WERI-Rb-1 (cell line): ENCODE measurements around the gene NFKBIA.

Experiments
- DNase-seq: peaks from one replicate; pipeline ENCODE4 v3.0.0-alpha.2; 2020
- H3K27ac ChIP-seq: fragments of 250-450 bp; sonication (Bioruptor Pico); 2 replicates; pipeline ENCODE4 v1.5.1; 2020; ENCODE audit warnings: mild to moderate bottlenecking, moderate library complexity
- H3K27me3 ChIP-seq: fragments of 250-450 bp; sonication (Bioruptor Pico); 2 replicates; pipeline ENCODE4 v1.5.1; 2021; ENCODE audit warnings: mild to moderate bottlenecking, low read depth, moderate library complexity; ENCODE audit not compliant: insufficient read depth, severe bottlenecking
- H3K36me3 ChIP-seq: fragments of 250-450 bp; sonication (Bioruptor Pico); 2 replicates; pipeline ENCODE4 v1.5.1; 2020; ENCODE audit warnings: mild to moderate bottlenecking, moderate library complexity
- H3K4me3 ChIP-seq: 2 replicates; pipeline ENCODE4 v1.5.1; 2011; ENCODE audit warnings: low read depth, mild to moderate bottlenecking, control low read depth, low read length
- H3K9me3 ChIP-seq: fragments of 250-450 bp; sonication (Bioruptor Pico); 2 replicates; pipeline ENCODE4 v1.5.1; 2021; ENCODE audit warnings: mild to moderate bottlenecking, moderate library complexity; ENCODE audit not compliant: severe bottlenecking
- TF ChIP-seq, protein P1 (sequence below): IDR thresholded peaks from 2 replicates; pipeline ENCODE4 v1.5.1; 2011; ENCODE audit warnings: low read depth, mild to moderate bottlenecking, control low read depth, inconsistent platforms, low read length

Gene NFKBIA

DNA sequence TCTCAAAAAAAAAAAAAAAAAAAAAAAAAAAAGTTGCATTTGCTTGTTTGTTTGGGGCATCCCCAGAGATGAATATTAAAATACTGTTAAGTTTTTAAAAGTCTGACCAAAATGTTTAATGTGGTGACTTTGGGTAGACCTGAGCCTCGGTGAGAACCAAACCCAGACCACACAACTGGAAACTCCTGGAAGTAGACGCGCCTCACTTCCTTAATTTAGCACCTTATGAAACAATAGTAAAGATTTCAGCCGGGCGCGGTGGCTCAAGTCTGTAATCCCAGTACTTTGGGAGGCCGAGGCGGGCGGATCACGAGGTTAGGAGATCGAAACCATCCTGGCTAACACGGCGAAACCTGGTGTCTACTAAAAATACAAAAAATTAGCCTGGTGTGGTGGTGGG, 9.3 kb downstream of the NFKBIA start:
- TF ChIP-seq, protein P1, sequence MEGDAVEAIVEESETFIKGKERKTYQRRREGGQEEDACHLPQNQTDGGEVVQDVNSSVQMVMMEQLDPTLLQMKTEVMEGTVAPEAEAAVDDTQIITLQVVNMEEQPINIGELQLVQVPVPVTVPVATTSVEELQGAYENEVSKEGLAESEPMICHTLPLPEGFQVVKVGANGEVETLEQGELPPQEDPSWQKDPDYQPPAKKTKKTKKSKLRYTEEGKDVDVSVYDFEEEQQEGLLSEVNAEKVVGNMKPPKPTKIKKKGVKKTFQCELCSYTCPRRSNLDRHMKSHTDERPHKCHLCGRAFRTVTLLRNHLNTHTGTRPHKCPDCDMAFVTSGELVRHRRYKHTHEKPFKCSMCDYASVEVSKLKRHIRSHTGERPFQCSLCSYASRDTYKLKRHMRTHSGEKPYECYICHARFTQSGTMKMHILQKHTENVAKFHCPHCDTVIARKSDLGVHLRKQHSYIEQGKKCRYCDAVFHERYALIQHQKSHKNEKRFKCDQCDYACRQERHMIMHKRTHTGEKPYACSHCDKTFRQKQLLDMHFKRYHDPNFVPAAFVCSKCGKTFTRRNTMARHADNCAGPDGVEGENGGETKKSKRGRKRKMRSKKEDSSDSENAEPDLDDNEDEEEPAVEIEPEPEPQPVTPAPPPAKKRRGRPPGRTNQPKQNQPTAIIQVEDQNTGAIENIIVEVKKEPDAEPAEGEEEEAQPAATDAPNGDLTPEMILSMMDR, result no peak
- H3K9me3 ChIP-seq, result no peaks in the 10 kb centered on the region
- no peaks in the 10 kb centered on the region for H3K27me3 ChIP-seq

DNA sequence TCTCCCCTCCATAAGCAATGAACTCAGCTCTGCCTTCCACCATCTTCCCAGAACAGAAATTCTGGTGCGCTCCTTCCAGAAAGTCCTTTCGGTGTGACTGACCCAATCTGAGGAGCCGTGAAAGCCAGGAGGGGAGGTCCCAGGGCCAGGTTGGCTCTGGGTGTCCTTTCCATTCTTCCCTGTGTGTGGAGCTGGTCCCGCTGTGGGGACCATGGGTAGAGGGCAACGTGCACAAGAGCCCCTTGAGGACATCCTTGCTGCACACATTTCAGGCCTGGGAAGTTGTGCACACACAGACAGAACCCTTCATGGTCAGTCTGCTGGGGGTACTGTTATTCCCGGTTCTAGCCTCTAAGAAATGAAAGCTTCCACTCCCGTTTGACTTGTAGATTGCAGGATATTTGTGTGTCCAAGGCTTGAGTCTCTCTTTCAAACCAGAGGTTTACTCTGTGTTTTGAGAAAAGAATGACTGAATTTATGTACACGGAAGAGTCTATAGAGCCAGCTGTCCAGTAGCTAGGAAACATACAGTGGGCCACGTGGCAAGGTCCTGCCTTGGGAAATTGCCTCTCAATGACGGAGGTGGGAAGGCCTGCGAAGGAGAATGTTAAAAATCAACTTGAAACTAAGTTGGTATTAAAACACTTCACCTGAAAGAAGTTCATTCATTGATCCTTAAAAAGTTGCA, 10.1 kb downstream of the NFKBIA start:
- Histone ChIP-seq H3K36me3 (peaks cover 5% of the 10 kb centered on the region; the same call in 1 of the 2 replicates), H3K27me3 (no peaks in the 10 kb centered on the region), H3K9me3 (no peaks in the 10 kb centered on the region), H3K4me3 (no peak overlapping the region), H3K27ac (no peak overlapping the region)
- TF ChIP-seq, protein P1, result no peak
- DNase-seq, result no peak

More for the DNA sequence above, 9.3 kb downstream of the NFKBIA start:
- Histone ChIP-seq H3K4me3 (no peak overlapping the region), H3K36me3 (peaks cover 9% of the 10 kb centered on the region), H3K27ac (no peak overlapping the region)
- DNase-seq, result no peak

DNA sequence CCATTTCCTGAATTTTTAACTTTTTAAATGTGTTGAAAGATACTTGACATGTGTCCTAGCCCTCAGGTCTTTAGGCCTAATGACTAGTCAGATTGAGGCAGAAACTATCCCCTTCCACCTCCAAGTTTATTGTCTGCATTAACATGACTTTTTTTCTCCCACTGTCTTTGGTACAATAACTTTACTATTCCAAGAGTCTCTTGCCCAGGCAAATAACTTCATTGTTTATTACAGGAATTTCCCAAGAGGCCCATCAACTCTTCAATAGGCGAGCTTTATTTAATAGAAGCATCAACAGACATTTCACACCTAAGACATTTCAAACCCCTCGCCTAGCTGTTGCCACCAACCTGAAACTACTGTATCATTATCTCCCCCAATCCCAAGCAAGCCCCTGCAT, 10.7 kb downstream of the NFKBIA start:
- Histone ChIP-seq H3K36me3 (no peaks in the 10 kb centered on the region), H3K27ac (no peak overlapping the region), H3K9me3 (no peaks in the 10 kb centered on the region), H3K4me3 (no peak overlapping the region), H3K27me3 (no peaks in the 10 kb centered on the region)
- DNase-seq, result no peak
- TF ChIP-seq, protein P1, result no peak

DNA sequence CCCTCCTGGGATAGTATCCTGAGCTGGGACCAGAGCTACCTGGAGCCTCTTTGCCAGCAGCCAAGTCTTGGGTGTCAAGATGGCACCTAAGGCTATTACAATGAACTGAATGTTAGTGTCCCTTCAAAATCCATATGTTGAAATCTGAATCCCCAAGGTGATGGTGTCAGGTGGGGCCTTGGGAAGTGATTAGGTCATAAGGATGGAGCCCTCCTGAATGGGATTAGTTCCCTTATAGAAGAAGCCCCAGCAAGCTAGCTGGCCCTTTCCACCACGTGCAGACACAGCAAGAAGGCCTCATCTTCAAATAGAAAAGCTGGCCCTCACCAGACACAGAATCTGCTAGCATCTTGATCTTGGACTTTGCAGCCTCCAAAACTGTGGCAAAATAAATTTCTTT, 12.4 kb downstream of the NFKBIA start:
- no peak for DNase-seq
- Histone ChIP-seq H3K9me3 (no peaks in the 10 kb centered on the region), H3K27me3 (no peaks in the 10 kb centered on the region), H3K4me3 (no peak overlapping the region), H3K27ac (no peak overlapping the region), H3K36me3 (no peaks in the 10 kb centered on the region)
- TF ChIP-seq, protein P1, result no peak

- H3K4me3 ChIP-seq, result no peak overlapping the region
- peaks cover 2% of the 10 kb centered on the region for H3K9me3 ChIP-seq
- no peak overlapping the region for H3K27ac ChIP-seq
- TF ChIP-seq, protein P1, result no peak
- DNase-seq, result no peak
- H3K27me3 ChIP-seq, result no peaks in the 10 kb centered on the region
- H3K36me3 ChIP-seq, result no peaks in the 10 kb centered on the region
Observed at GRCh38 chr14:35391388-35391710, 13.2 kb downstream of the NFKBIA start.
